GM23338 (cell line): Measurements from ENCODE around the gene TRIM15. TPM values are rescaled to one million over a fixed set of nuclear protein-coding genes. Genes with fewer than 3 reads are reported as not detected.

Experiments
- ATAC-seq: fragments of 200-7000 bp; cut with Tn5 transposase; 3 replicates; pipeline ENCODE4 v1.9.1; 2020
- DNase-seq: peaks from one replicate; pipeline ENCODE4 v3.0.0-alpha.2; 2015; ENCODE audit warnings: low spot score
- H2AFZ ChIP-seq: fragments of 200-600 bp; sonication (generic); 2 replicates; pipeline ENCODE4 v1.8.0; 2016; ENCODE audit warnings: antibody characterized with exemption, mild to moderate bottlenecking, moderate library complexity
- H3F3A ChIP-seq: fragments of 200-600 bp; sonication (generic); replicated peaks from 2 replicates; pipeline ENCODE4 v1.8.0; 2017; ENCODE audit warnings: antibody characterized with exemption, mixed run types, low read depth
- H3K27ac ChIP-seq: fragments of 200-600 bp; sonication (generic); 2 replicates; pipeline ENCODE4 v1.6.1; 2016; ENCODE audit warnings: low read depth
- H3K27me3 ChIP-seq: fragments of 200-600 bp; sonication (generic); 2 replicates; pipeline ENCODE4 v1.8.0; 2016; ENCODE audit warnings: mild to moderate bottlenecking, mixed run types, moderate library complexity; ENCODE audit not compliant: insufficient read depth
- H3K36me3 ChIP-seq: fragments of 200-600 bp; sonication (generic); 2 replicates; pipeline ENCODE4 v1.8.0; 2016; ENCODE audit warnings: mild to moderate bottlenecking; ENCODE audit not compliant: insufficient read depth
- H3K4me1 ChIP-seq: fragments of 200-600 bp; sonication (generic); 2 replicates; pipeline ENCODE4 v1.8.0; 2016; ENCODE audit warnings: mild to moderate bottlenecking, moderate library complexity; ENCODE audit not compliant: insufficient read depth
- H3K4me2 ChIP-seq: fragments of 200-600 bp; sonication (generic); 2 replicates; pipeline ENCODE4 v1.7.1; 2017; ENCODE audit warnings: mixed run types
- H3K4me3 ChIP-seq: fragments of 200-600 bp; sonication (generic); 2 replicates; pipeline ENCODE4 v1.6.1; 2016; ENCODE audit warnings: mixed run types
- H3K79me2 ChIP-seq: fragments of 200-600 bp; sonication (generic); replicated peaks from 2 replicates; pipeline ENCODE4 v1.8.0; 2017; ENCODE audit warnings: mild to moderate bottlenecking; ENCODE audit not compliant: insufficient read depth
- H3K9me2 ChIP-seq: fragments of 200-600 bp; sonication (generic); 2 replicates; pipeline ENCODE4 v1.8.0; 2017; ENCODE audit not compliant: insufficient read depth
- H4K20me1 ChIP-seq: fragments of 200-600 bp; sonication (generic); replicated peaks from 2 replicates; pipeline ENCODE4 v1.8.0; 2017; ENCODE audit warnings: mild to moderate bottlenecking; ENCODE audit not compliant: insufficient read depth
- H3K27ac Mint-ChIP-seq: 2 replicates; pipeline ENCODE4 v1.8.0; 2020; ENCODE audit warnings: inconsistent platforms, mild to moderate bottlenecking, moderate library complexity, mixed read lengths
- H3K27me3 Mint-ChIP-seq: 3 replicates; pipeline ENCODE4 v1.8.0; 2022; ENCODE audit warnings: low read depth, mild to moderate bottlenecking, moderate library complexity, mixed read lengths, inconsistent platforms; ENCODE audit not compliant: insufficient read depth, poor library complexity
- H3K36me3 Mint-ChIP-seq: 3 replicates; pipeline ENCODE4 v1.8.0; 2021; ENCODE audit warnings: low read depth, mild to moderate bottlenecking, inconsistent platforms, moderate library complexity, mixed read lengths
- H3K4me1 Mint-ChIP-seq: 3 replicates; pipeline ENCODE4 v1.8.0; 2020; ENCODE audit warnings: mild to moderate bottlenecking, inconsistent platforms, mixed read lengths
- H3K4me3 Mint-ChIP-seq: 3 replicates; pipeline ENCODE4 v1.8.0; 2021; ENCODE audit warnings: moderate library complexity, mild to moderate bottlenecking, inconsistent platforms, mixed read lengths
- H3K9me3 Mint-ChIP-seq: 3 replicates; pipeline ENCODE4 v1.8.0; 2020; ENCODE audit warnings: moderate library complexity, mild to moderate bottlenecking, inconsistent platforms, mixed read lengths
- CREB1 ChIP-seq: fragments of 250-450 bp; sonication (Bioruptor Pico); IDR thresholded peaks from 2 replicates; pipeline ENCODE4 v1.5.0; 2020; ENCODE audit warnings: low read depth, mild to moderate bottlenecking, moderate library complexity
- CTCF ChIP-seq, 2 experiments: fragments of 200-600 bp in 1 of 2; sonication (generic) in 1 of 2; conservative IDR thresholded peaks; 2 replicates each; pipeline versions ENCODE4 v1.5.1 to v1.6.1; 2016 to 2017; ENCODE audit warnings: antibody characterized with exemption in 2 of 2, low read depth in 2 of 2, mild to moderate bottlenecking in 2 of 2, moderate library complexity in 1 of 2
- ETS1 ChIP-seq: IDR thresholded peaks from 2 replicates; pipeline ENCODE4 v1.6.1; 2016; ENCODE audit warnings: antibody characterized with exemption
- EZH2 ChIP-seq: fragments of 200-600 bp; sonication (generic); IDR thresholded peaks from one replicate; pipeline ENCODE4 v1.8.0; 2017; ENCODE audit warnings: antibody characterized with exemption, mild to moderate bottlenecking, low read depth; ENCODE audit not compliant: unreplicated experiment
- EZH2phosphoT487 ChIP-seq: fragments of 200-600 bp; sonication (generic); IDR thresholded peaks from one replicate; pipeline ENCODE4 v1.8.1; 2018; ENCODE audit warnings: antibody characterized with exemption; ENCODE audit not compliant: unreplicated experiment
- JUNB ChIP-seq: IDR thresholded peaks from one replicate; pipeline ENCODE4 v1.6.1; 2016; ENCODE audit warnings: antibody characterized with exemption; ENCODE audit not compliant: unreplicated experiment
- NANOG ChIP-seq: IDR thresholded peaks from 2 replicates; pipeline ENCODE4 v1.6.1; 2016; ENCODE audit warnings: antibody characterized with exemption, borderline replicate concordance
- POLR2AphosphoS5 ChIP-seq: IDR thresholded peaks from 2 replicates; pipeline ENCODE4 v1.6.1; 2016; ENCODE audit warnings: antibody characterized with exemption, low read depth
- REST ChIP-seq: IDR thresholded peaks from one replicate; pipeline ENCODE4 v1.6.1; 2018; ENCODE audit warnings: antibody characterized with exemption; ENCODE audit not compliant: unreplicated experiment
- STAT1 ChIP-seq: IDR thresholded peaks from one replicate; pipeline ENCODE4 v1.6.1; 2016; ENCODE audit warnings: antibody characterized with exemption; ENCODE audit not compliant: unreplicated experiment
- ZNF114 ChIP-seq: fragments of 250-450 bp; sonication (Bioruptor Pico); IDR thresholded peaks from 2 replicates; pipeline ENCODE4 v1.5.0; 2020; ENCODE audit warnings: mild to moderate bottlenecking, moderate library complexity
- ZNF331 ChIP-seq: fragments of 250-450 bp; sonication (Bioruptor Pico); IDR thresholded peaks from 2 replicates; pipeline ENCODE4 v1.5.0; 2020; ENCODE audit warnings: low read depth, mild to moderate bottlenecking, moderate library complexity
- polyA plus RNA-seq: library from polyadenylated mRNA; unstranded; fragments of >200 nt; fragmentation: Nextera tagmentation; extraction: Ambion mirVana; gene quantifications from 2 replicates; pipeline ENCODE4 v1.2.1, GENCODE V29; 2016
- total RNA-seq: library from RNA; depleted of rRNA; stranded (reverse); fragments of >200 nt; shearing (Covaris generic); gene quantifications from 2 replicates; pipeline ENCODE4 v1.2.3, GENCODE V29; 2014
- TF ChIP-seq, protein P1 (sequence below): fragments of 250-450 bp; sonication (Bioruptor Pico); IDR thresholded peaks from 2 replicates; pipeline ENCODE4 v1.5.0; 2020; ENCODE audit warnings: mild to moderate bottlenecking, moderate library complexity

Gene TRIM15
- total and polyA plus RNA-seq, 2 experiments from 2014 or later: 0.21 to 1.0 TPM

GRCh38 chr6:30206152-30206551, 42.8 kb downstream of the TRIM15 start:
- Histone ChIP-seq H4K20me1 (peaks cover 22% of the 10 kb centered on the region), H3K27ac (no peak overlapping the region), H3K4me3 (no peak overlapping the region), H3K9me2 (no peaks in the 10 kb centered on the region), H3F3A (no peaks in the 10 kb centered on the region; the same call in 1 of the 2 replicates), H3K79me2 (peaks cover 65% of the 10 kb centered on the region), H3K36me3 (no peaks in the 10 kb centered on the region), H3K4me2 (no peak overlapping the region), H2AFZ (no peak overlapping the region), H3K27me3 (no peaks in the 10 kb centered on the region), H3K4me1 (peaks cover 44% of the 10 kb centered on the region)
- TF ChIP-seq CTCF (conservative IDR thresholded peaks at IDR 0.05; ENCODE audit: low read depth in 2 of 2) (no peak), JUNB (no peak), ZNF114 (CRISPR knock-in tag) (no peak), ETS1 (no peak), EZH2phosphoT487 (no peak), ZNF331 (no peak), EZH2 (no peak), NANOG (no peak), POLR2AphosphoS5 (no peak), STAT1 (no peak), REST (no peak), CREB1 (CRISPR knock-in tag) (no peak)
- TF ChIP-seq, protein P1, sequence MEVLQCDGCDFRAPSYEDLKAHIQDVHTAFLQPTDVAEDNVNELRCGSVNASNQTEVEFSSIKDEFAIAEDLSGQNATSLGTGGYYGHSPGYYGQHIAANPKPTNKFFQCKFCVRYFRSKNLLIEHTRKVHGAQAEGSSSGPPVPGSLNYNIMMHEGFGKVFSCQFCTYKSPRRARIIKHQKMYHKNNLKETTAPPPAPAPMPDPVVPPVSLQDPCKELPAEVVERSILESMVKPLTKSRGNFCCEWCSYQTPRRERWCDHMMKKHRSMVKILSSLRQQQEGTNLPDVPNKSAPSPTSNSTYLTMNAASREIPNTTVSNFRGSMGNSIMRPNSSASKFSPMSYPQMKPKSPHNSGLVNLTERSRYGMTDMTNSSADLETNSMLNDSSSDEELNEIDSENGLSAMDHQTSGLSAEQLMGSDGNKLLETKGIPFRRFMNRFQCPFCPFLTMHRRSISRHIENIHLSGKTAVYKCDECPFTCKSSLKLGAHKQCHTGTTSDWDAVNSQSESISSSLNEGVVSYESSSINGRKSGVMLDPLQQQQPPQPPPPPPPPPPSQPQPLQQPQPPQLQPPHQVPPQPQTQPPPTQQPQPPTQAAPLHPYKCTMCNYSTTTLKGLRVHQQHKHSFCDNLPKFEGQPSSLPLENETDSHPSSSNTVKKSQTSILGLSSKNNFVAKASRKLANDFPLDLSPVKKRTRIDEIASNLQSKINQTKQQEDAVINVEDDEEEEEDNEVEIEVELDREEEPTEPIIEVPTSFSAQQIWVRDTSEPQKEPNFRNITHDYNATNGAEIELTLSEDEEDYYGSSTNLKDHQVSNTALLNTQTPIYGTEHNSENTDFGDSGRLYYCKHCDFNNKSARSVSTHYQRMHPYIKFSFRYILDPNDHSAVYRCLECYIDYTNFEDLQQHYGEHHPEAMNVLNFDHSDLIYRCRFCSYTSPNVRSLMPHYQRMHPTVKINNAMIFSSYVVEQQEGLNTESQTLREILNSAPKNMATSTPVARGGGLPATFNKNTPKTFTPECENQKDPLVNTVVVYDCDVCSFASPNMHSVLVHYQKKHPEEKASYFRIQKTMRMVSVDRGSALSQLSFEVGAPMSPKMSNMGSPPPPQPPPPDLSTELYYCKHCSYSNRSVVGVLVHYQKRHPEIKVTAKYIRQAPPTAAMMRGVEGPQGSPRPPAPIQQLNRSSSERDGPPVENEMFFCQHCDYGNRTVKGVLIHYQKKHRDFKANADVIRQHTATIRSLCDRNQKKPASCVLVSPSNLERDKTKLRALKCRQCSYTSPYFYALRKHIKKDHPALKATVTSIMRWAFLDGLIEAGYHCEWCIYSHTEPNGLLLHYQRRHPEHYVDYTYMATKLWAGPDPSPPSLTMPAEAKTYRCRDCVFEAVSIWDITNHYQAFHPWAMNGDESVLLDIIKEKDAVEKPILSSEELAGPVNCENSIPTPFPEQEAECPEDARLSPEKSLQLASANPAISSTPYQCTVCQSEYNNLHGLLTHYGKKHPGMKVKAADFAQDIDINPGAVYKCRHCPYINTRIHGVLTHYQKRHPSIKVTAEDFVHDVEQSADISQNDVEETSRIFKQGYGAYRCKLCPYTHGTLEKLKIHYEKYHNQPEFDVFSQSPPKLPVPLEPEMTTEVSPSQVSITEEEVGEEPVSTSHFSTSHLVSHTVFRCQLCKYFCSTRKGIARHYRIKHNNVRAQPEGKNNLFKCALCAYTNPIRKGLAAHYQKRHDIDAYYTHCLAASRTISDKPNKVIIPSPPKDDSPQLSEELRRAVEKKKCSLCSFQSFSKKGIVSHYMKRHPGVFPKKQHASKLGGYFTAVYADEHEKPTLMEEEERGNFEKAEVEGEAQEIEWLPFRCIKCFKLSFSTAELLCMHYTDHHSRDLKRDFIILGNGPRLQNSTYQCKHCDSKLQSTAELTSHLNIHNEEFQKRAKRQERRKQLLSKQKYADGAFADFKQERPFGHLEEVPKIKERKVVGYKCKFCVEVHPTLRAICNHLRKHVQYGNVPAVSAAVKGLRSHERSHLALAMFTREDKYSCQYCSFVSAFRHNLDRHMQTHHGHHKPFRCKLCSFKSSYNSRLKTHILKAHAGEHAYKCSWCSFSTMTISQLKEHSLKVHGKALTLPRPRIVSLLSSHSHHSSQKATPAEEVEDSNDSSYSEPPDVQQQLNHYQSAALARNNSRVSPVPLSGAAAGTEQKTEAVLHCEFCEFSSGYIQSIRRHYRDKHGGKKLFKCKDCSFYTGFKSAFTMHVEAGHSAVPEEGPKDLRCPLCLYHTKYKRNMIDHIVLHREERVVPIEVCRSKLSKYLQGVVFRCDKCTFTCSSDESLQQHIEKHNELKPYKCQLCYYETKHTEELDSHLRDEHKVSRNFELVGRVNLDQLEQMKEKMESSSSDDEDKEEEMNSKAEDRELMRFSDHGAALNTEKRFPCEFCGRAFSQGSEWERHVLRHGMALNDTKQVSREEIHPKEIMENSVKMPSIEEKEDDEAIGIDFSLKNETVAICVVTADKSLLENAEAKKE (CRISPR knock-in tag): no peak
- no peak overlapping the region for H3K4me3 Mint-ChIP-seq
- no peak for ATAC-seq
- H3K4me1 Mint-ChIP-seq: peaks cover 46% of the 10 kb centered on the region
- H3K27ac Mint-ChIP-seq: no peak overlapping the region
- H3K36me3 Mint-ChIP-seq: no peaks in the 10 kb centered on the region; the same call in none of the 3 replicates
- DNase-seq: no peak
- H3K27me3 Mint-ChIP-seq: peaks cover 5% of the 10 kb centered on the region
- H3K9me3 Mint-ChIP-seq: no peaks in the 10 kb centered on the region
